Lung (tissue), 12 donors: Measurements from ENCODE around the gene HECW1. TPM values are rescaled to one million over a fixed set of nuclear protein-coding genes. Genes with fewer than 3 reads are reported as not detected.

Experiments used
- ATAC-seq: fragments of 200-7000 bp; cut with Tn5 transposase; one replicate; pipeline ENCODE4 v1.9.1; 2020; ENCODE audit warnings: moderate number of reproducible peaks; ENCODE audit not compliant: insufficient read depth, low FRiP score
- DNase-seq, 3 donors: peaks; one replicate each; pipeline ENCODE4 v3.0.0-alpha.2; 2013 to 2017
- H3K27ac ChIP-seq, 2 donors: one replicate each; pipeline ENCODE4 v1.5.1; 2013; ENCODE audit warnings: mild to moderate bottlenecking in 2 of 2, moderate library complexity in 2 of 2, control low read depth in 1 of 2, inconsistent platforms in 1 of 2, low read depth in 1 of 2, low read length in 1 of 2
- H3K27me3 ChIP-seq, 3 donors: one replicate each; pipeline ENCODE4 v1.5.1; 2013; ENCODE audit warnings: low read length in 2 of 3; ENCODE audit not compliant: control insufficient read depth in 3 of 3, insufficient read depth in 3 of 3
- H3K36me3 ChIP-seq, 4 donors: one replicate each; pipeline ENCODE4 v1.5.1; 2013; ENCODE audit warnings: low read length in 4 of 4, mild to moderate bottlenecking in 1 of 4, moderate library complexity in 1 of 4; ENCODE audit not compliant: control insufficient read depth in 4 of 4, insufficient read depth in 4 of 4
- H3K4me1 ChIP-seq, 5 donors: one replicate each; pipeline ENCODE4 v1.5.1; 2013; ENCODE audit warnings: low read length in 5 of 5, mild to moderate bottlenecking in 2 of 5, moderate library complexity in 1 of 5; ENCODE audit not compliant: control insufficient read depth in 5 of 5, insufficient read depth in 5 of 5
- H3K4me3 ChIP-seq: one replicate; pipeline ENCODE4 v1.5.1; 2013; ENCODE audit warnings: mild to moderate bottlenecking, control low read depth, moderate library complexity
- H3K9ac ChIP-seq, 2 donors: one replicate each; pipeline ENCODE4 v1.5.1; 2013; ENCODE audit warnings: low read length in 2 of 2, control low read depth in 1 of 2; ENCODE audit not compliant: insufficient read depth in 1 of 2
- H3K9me3 ChIP-seq, 4 donors: one replicate each; pipeline ENCODE4 v1.5.1; 2013; ENCODE audit warnings: low read length in 3 of 4, mild to moderate bottlenecking in 1 of 4, moderate library complexity in 1 of 4; ENCODE audit not compliant: control insufficient read depth in 4 of 4, insufficient read depth in 3 of 4
- CTCF ChIP-seq: IDR thresholded peaks from 2 replicates; pipeline ENCODE4 v1.5.1; 2012; ENCODE audit warnings: mild to moderate bottlenecking; ENCODE audit errors: control extremely low read depth, extremely low read depth
- WGBS, 2 donors: extraction: QIAGEN DNeasy Blood & Tissue Kit; methylation state at CpG; one replicate each; pipeline ENCODE4 v1.1.7; 2013; 5-methylcytosine and 5-hydroxymethylcytosine counted together
- polyA plus RNA-seq, 2 donors: library from polyadenylated mRNA; stranded (reverse); fragments of 200-250 nt; gene quantifications; one replicate each; pipeline ENCODE4 v1.2.1, GENCODE V29; 2013
- total RNA-seq, 2 donors: library from RNA; depleted of rRNA in 1 of 2; stranded (reverse); fragments of >200 nt in 1 of 2; gene quantifications; one replicate each; pipeline ENCODE4 v1.2.1, GENCODE V29; 2014 to 2021
- donor health status: control.
- donor health status: control.
- donor health status: Bipolar disorder and iron deficiency.
- donor health status: healthy.
- donor health status: DM: yes; HTN: yes; CAD: no.

Gene HECW1
- total and polyA plus RNA-seq, 4 donors, result 0.05 to 0.21 (median 0.13) TPM

- whole genome bisulfite sequencing, 2 donors, result 86 to 90% methylated on average over 11 of the region's 11 CpGs
- no peak for ATAC-seq
- no peak overlapping the region for H3K9ac ChIP-seq
- no peak for TF ChIP-seq CTCF
- H3K27me3 ChIP-seq, result no peaks in the 10 kb centered on the region
- H3K36me3 ChIP-seq, result no peaks in the 10 kb centered on the region
- no peaks in the 10 kb centered on the region for H3K9me3 ChIP-seq
- no peaks in the 10 kb centered on the region for H3K4me1 ChIP-seq
- no peak overlapping the region for H3K27ac ChIP-seq
- no peak for DNase-seq
- no peak overlapping the region for H3K4me3 ChIP-seq
These were observed 329.0 kb downstream of the HECW1 start for GRCh38 chr7:43441231-43442130.

- TF ChIP-seq CTCF, result no peak
- Histone ChIP-seq H3K4me3 (no peak overlapping the region), H3K9me3 (no peaks in the 10 kb centered on the region), H3K27me3 (no peaks in the 10 kb centered on the region), H3K36me3 (no peaks in the 10 kb centered on the region), H3K27ac (no peak overlapping the region), H3K4me1 (no peaks in the 10 kb centered on the region), H3K9ac (no peak overlapping the region)
- peak in 2 of 3 donors; percentile 51 to 52 for DNase-seq
- ATAC-seq, result no peak
- 4 to 13% methylated on average over 1 of the region's 1 CpG for WGBS, 2 donors
These were observed 330.9 kb downstream of the HECW1 start for GRCh38 chr7:43443381-43443780.

GRCh38 chr7:43444711-43445578, 332.5 kb downstream of the HECW1 start:
- no peaks in the 10 kb centered on the region for H3K9me3 ChIP-seq
- no peaks in the 10 kb centered on the region for H3K36me3 ChIP-seq
- WGBS, 2 donors, result 96 to 97% methylated on average over 63 to 72 of the region's 72 CpGs
- no peak overlapping the region for H3K9ac ChIP-seq
- no peak for TF ChIP-seq CTCF
- DNase-seq (no peak), ATAC-seq (no peak)
- no peak overlapping the region for H3K4me3 ChIP-seq
- no peaks in the 10 kb centered on the region for H3K27me3 ChIP-seq
- H3K4me1 ChIP-seq, result no peaks in the 10 kb centered on the region
- no peak overlapping the region for H3K27ac ChIP-seq
